ENCODE measurements around the gene HEATR5A.
"Not testable (repeated sequence)": the region's sequence is repeated elsewhere in the genome, so short reads cannot be mapped to it uniquely, and the experiment has no call there.

HEATR5A gene

DNA sequence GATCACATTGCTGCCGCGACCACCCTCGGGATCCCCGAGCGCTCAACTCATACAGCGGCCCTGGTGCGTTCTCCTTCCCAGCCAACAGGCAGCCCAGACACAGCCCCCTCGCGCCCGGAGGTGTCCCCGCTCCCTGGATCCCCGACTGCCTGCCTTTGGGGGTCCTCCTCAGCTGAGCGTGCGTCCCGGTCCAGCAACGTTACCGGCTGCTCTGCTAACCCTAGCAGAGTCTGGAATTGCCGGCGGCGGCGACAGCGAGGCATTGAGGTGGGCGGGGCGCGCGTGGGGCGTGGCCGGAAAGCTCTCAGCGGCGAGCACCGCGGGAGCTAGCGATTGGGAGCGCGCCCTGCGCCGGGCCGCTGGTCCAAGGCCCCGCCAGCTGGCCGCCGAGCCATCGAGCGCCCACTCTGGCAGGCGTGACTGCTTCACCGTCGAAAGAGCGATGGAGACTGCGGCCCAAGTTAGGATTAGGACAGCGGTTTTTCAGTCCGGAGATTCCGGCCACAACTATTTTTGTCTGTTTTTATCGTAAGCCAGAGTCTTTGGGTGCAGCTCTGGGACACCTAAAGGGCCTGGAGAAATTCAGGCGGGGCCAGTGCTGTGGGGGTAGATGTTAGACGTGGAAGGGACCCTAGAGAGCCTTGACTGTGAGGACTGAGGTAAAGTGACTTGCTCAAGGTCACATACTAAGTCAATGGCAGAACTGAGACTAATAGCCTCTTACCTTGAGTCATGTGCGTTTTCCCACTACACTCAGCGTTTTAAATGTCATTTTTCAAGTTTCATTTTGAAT is at the start of gene HEATR5A:
HEATR5A (minus strand) TSS at position 232 of the 793 bp plus-strand sequence. CDS start 17,575 bp downstream, outside the sequence.
- peak; percentile 84 for DNase-seq

GRCh38 chr14:31466554-31466953 is 46.2 kb upstream of the HEATR5A start:
- DNase-seq = no peak

DNA sequence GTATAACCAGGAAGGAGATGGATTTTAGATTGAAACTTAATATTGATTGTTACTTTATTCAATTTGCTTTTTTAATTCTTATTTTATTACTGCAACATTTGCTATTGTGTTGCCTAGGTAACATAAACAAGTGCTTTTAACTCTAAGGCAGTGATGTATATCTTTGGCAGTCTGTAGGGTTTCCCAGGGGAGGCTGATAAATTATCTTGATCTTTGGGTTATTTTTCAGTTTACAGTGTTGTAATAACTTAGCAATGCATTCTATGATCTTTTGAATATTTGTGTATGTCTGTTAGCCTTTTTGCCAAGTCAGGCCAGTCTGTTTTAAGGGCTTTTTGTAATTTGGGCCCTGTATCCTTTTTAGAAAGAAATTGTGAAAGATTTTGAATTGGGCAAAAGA is 44.8 kb upstream of the HEATR5A start:
- no peak for DNase-seq

- DNase-seq = not testable (repeated sequence)
Observed at GRCh38 chr14:31462450-31462849, 42.1 kb upstream of the HEATR5A start.

GRCh38 chr14:31461545-31461944 is 41.2 kb upstream of the HEATR5A start:
- no peak for DNase-seq

DNA sequence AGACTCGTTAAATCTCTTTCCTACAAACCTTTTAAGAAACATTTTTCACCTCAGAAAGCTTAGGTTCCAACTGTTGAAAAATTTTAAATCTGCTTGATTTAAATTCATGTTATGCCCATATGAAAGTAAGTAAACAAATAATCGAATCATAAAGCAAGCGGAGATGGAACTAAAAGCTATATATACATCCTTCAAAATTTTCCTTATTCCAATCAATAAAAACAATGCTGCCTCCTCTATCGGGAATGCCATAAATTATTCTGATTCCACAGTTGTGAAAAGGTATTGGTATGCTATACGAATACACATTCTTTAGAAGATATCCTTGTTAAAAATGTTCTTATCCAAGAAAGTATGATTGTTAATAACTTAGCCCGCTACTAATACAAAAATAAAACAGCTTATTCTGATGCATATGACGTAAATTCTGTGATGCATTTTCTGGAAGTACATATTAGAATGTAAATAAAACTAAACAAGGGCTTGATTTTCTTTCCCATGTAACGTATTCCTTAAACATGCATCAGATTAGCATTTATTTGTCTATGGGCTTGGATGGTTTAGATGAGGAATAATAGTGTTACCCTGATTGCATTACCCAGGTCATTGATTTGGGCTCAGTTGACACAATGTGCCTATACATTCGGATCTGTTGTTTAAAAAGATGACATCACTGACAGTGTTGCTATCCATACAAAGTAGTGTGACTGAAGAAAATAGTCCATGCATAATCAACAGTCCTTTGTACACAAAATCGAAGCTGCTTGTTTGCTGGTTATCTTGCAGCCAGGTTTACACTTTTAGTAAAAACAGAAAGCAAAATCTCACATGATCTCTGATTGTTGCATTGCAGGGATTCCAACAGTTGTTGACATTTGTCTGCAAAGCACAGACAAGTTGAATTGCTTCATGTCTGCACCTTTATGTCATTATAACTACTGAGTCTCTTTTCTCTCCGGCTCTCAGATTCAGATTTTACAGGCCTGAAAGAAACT is 37.6 kb upstream of the HEATR5A start:
- DNase-seq = no peak

DNA sequence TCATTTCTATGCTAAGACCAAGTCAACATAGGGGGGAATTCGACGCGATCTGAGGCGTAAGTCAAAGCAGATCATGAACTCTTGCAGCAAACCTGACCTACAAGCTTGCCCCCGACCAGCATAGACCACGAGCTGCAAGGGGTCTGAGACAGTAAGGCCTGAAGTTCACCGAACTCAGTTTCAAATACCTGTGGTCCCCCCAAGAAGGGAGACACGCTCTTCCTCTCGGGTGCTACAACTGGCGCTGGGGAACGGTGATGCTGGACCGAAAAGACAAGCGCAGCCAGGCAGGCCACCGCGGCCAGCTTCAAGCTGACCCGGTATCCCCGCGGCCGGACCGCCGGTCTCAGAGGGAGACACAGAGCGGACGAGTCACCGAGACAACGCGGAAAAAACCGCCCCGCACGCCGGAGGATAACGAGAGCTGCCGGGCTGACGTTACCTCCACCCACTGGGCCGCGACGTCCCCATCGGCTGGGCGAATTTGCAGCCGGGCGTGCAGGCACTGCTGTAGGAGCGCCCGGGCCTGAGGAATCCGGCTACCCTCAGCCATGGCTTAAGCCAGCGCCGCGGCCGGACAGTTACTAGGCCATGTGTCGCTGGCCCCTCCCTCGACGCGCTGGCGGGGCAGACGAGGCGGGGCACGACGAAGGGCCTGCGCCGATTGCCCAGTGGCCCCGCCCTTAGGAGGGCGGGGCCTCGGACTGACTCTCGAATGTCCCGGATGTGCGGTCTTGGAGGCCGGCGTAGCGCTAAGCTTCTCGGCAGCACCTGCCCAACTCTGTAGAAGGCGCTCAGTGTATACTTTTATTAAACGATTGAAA is 36.7 kb upstream of the HEATR5A start, which contains the start of gene DTD2:
DTD2 (minus strand) TSS at position 666 of the 824 bp plus-strand sequence; CDS start at position 553, 113 bp downstream.
- DNase-seq = peak; percentile 95

DNA sequence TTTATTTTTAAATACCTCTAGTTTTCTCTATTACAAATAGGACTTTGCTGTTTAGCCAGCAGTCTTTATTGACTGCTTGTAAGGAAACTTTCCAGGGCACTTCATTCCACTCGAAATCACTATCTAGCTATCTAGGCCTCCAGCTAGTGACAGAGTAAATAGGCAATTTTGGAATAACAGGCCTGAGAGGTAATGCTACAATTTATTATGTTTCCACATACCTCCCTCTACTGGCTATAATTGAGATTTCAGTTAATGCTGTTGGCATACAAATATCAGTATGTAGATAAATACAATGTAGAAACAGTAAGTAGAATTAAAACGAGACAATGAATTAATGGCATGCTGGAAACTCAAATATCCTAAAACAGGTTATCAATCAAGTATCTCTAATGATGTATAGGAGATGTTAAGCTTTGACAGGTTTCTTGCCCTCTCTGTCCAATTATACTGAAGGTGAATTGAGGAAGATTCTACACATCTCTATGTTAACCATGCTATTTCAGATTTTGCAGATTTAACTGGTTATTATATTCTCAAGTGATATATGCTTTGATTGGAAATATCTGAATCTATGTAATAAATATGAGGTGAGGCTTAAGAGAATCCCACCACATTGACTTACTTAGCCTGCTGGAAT is 29.7 kb upstream of the HEATR5A start:
- DNase-seq = peak; percentile 20

GRCh38 chr14:31449136-31449535 is 28.8 kb upstream of the HEATR5A start:
- DNase-seq = no peak

DNA sequence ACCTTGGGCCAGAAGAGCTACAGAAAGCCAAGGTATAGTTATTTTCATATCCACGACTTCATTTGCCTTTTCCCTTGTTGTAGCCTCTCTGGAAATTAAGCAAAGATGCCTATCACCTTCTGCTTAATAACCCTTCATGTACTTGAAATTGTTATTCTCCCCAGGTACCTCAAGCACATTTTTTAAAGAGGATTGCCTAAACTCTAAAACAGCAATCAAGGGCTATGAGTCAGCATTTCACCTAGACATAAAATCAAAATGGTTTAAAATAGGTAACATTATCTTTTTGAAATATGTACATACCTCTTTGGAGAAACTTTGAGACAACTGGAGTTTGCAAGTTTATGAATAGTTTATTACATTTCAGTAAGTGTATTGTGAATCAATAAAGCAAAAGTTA is 25.4 kb upstream of the HEATR5A start:
- DNase-seq = no peak

DNA sequence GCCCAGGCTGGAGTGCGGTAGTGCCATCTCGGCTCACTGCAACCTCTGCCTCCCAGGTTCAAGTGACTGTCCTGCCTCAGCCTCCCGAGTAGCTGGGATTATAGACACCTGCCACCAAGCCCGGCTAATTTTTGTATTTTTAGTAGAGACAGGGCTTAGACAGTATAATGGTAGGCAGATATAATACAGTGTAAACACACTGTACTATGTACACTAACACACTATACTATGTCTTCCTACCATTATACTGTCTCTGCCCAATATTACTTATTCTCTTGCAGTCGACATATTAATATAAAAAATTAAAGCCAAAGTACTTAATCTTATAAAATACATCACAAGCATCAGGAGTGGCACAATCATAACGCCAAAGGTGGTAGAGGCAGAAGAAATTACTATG is 21.9 kb upstream of the HEATR5A start:
- DNase-seq = no peak

- no peak for DNase-seq
Observed at GRCh38 chr14:31441273-31442111, 21.1 kb upstream of the HEATR5A start.

- DNase-seq = no peak
Observed at GRCh38 chr14:31440280-31440679, 19.9 kb upstream of the HEATR5A start.

- no peak for DNase-seq
Observed at GRCh38 chr14:31439561-31439960, 19.2 kb upstream of the HEATR5A start.

DNA sequence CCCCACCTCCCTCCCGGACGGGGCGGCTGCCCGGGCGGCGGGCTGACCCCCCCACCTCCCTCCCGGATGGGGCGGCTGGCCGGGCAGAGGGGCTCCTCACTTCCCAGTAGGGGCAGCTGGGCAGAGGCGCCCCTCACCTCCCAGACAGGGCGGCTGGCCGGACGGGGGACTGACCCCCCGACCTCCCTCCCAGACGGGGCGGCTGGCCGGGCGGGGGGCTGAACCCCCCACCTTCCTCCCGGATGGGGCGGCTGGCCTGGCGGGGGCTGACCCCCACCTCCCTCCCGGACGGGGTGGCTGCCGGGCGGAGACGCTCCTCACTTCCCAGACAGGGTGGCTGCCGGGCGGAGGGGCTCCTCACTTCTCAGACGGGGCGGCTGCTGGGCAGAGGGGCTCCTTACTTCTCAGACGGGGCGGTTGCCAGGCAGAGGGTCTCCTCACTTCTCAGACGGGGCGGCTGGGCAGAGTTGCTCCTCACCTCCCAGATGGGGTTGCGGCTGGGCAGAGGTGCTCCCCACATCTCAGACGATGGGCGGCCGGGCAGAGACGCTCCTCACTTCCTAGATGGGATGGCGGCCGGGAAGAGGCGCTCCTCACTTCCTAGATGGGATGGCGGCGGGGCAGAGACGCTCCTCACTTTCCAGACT is 16.8 kb upstream of the HEATR5A start:
- DNase-seq = not testable (repeated sequence)

DNA sequence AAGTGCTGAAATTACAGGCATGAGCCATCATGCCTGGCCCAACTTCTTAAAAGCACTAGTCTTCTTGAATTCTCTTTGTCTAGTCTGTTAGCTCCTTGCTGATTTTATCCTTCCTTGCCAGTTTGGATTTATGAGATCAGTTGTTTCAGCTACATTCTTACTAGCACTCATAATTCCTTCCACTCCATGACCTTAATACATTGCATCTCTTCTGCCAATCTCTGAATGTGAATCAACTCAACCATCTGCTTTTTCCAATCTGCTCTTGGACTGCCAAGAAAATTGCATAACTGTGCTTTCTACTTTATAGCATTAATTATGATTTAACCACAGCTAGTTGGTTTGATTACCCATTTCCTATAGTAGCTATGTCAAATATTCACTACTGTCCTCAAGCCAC is 14.9 kb upstream of the HEATR5A start:
- no peak for DNase-seq

DNA sequence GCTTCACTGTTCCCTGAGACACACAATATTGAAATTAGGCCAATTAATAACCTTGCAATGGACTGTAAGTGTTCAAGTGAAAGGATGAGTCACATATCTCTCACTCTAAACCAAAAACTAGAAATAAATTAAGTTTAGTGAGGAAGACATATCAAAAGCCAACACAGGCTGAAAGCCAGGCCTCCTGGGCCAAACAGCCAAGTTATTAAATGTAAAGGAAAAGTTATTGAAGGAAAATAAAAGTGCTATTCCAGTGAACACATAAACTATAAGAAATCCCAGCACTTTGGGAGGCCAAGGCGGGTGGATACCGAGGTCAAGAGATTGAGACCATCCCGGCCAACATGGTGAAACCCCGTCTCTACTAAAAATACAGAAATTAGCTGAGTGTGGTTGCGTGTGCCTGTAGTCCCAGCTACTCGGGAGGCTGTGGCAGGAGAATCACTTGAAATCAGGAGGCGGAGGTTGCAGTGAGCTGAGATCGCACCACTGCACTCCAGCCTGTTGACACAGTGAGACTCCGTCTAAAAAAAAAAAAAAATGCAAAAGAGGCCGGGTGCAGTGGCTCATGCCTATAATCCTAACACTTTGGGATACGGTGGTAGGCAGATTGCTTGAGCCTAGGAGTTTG is 10.4 kb upstream of the HEATR5A start:
- no peak for DNase-seq

GRCh38 chr14:31429791-31430190 is 9.4 kb upstream of the HEATR5A start:
- DNase-seq = no peak

DNA sequence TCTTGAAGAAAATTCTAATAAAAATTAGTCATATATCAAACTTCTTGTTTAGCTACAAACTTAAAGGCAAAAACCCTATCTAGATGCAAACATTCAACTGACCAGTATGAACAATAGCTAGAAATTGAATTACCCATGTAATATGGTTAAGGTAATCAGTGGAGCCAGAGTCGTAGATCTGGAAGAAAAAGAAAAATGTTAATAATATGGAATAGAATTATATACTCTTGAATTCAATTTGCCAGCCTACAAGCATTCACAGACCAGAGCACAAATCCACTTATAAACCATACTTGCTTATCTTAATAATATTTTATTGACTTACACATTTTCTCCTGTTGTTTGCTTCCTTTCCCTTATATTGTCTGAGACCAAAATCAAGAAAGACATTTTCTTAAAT is 7.7 kb upstream of the HEATR5A start:
- no peak for DNase-seq

DNA sequence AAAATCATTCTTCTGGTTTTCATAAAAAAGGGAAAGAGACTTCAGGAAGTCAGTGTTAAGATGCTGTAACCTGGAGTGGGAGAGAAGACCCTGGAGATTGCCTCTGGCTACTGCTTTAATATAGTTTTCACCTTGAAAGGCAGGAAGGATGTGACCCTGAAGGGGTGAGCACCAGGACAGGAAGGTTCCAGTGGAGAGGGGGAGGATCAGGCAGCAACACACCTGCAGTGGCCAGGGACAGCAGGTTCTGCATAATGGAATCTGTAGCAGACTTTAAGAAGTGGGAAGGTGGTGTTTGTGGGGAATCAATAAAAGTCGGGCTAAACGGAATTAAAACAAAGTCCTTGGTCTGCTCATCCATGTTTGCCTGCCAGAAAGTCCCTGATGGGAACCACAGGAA is 6.3 kb upstream of the HEATR5A start:
- no peak for DNase-seq
